Forelimb muscle (tissue), 1 donor: ENCODE measurements around the gene GAREM1. TPM values are rescaled to one million over a fixed set of nuclear protein-coding genes. Genes with fewer than 3 reads are reported as not detected.
"Not testable (repeated sequence)": the region's sequence is repeated elsewhere in the genome, so short reads cannot be mapped to it uniquely, and the experiment has no call there.

Experiments
- DNase-seq: peaks from one replicate; pipeline ENCODE4 v3.0.0-alpha.2; 2013; ENCODE audit warnings: low read depth
- polyA plus RNA-seq: library from polyadenylated mRNA; unstranded; fragments of 120-200 nt; gene quantifications from one replicate; pipeline ENCODE4 v1.2.1, GENCODE V29; 2013; ENCODE audit not compliant: insufficient read length

GAREM1 gene
- polyA plus RNA-seq = 7.3 TPM

DNA sequence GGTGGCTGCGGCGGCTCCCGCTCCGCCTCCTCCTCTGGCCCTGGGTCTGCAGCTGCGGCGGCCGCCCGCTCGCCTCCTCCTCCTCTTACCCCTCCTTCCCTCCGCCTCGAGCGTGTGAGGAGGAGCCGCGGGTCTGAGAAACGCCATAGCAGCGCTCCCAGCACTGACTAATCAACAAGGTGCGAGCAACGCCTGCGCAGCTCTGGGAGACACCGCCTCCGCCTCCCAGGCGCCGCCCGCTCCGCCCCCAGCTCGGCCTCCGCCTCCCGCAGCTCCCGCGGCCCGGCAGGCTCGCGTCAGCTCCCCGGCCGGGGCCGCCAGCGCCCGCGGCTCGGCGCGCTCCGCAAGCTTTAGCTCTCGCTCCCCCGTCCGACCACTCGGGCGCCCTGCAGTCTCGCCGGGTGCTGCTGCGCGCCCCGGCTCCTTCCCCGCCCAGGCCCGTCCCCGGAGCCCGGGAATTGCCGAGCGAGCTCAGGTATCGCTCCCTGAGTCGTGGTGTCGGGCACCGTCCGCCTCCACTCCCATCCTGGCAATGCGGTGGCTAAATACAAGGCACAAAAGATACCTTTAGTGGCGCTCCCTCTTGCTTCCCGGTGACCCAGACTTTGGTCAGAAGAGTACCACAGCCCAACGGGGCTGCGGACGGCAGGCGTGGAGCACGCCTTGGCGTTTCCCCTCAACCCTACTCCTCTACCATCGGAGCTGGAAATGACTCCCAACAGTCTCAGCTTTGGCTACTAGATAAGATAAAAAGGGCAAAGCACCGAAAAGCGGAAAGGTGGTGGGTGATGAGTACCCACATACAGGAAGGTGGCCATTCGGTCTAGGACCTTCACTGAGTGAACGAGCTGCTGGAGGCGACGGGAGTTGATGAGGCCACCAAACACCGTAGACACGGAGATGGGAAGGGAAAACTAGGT is at the start of gene GAREM1:
GAREM1 (minus strand) TSS at position 169 of the 920 bp plus-strand sequence. CDS start 454 bp downstream, outside the sequence.
- DNase-seq = peak; percentile 95

DNA sequence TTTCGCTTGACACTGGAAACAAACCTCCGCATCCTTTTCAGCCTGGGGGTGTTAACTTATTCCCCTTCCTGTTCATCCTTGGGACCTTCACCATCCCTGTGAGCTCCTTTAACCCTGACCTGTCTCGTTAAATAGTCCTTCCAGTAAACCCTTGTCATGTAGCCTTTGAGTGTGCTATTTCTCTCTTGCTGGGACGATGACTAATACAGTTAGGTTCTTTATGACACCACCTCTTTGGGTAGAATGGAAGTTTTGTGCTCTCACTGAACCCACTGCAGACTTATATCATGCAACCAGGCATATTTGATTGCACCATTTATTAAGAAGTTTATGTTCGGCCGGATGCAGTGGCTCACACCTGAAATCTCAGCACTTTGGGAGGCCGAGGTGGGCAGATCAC is 40.5 kb upstream of the GAREM1 start:
- no peak for DNase-seq

DNA sequence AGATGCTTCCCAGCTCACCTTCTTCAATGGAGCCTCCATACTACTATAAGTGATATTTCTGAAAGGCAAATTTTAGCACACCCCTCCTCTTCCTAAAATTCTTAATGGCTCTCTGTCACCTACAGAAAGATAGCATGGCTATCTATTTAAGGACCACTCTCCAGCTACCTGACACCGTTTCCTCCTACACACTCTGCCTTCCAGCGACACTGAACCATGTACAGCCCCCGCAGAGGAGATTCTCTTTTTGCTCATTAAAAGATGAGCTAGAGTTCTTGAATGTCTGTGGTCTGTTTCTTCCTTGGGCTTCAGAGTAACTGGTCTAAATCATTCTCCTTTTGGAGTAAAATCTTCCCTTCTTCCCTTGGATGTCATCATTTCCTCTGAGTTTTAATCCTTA is 38.4 kb upstream of the GAREM1 start:
- no peak for DNase-seq

DNA sequence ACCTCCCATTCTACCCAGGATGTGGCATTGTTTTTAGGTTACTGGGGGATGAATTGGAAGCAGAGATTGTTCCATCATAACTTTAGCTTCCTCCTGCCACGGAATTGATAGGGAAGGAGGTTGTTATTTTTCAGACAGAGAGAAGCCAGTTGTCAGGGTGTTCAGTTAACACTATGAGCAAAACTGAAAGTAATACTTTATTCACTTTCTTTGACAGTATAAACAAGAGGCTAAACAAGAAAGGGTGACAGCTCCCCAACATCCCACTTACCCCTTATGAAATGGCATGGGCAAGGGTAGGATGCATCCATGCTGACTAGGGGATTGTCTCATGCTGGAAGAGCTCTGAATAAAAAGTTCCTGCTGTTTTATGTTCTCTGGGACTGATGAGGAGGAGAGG is 36.4 kb upstream of the GAREM1 start:
- DNase-seq = no peak

DNA sequence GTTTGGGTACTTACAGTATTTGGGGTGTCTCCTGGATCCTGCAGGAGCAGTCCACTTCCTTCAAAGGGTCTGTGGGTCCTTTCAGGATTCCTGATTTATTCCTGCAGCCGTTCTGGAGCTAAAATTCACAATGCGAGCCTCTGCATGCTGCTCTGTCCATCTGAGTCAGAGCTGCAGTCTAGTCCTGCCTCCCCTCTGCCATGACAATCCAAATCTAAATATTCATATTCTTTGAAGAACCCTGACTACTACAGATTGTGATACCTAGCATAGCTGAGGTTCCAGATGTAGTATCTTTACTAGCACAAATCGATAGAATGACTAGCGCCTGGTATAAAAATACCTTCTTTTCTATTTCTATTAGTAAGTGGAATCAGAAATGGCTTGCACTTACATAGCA is 31.3 kb upstream of the GAREM1 start:
- no peak for DNase-seq

DNA sequence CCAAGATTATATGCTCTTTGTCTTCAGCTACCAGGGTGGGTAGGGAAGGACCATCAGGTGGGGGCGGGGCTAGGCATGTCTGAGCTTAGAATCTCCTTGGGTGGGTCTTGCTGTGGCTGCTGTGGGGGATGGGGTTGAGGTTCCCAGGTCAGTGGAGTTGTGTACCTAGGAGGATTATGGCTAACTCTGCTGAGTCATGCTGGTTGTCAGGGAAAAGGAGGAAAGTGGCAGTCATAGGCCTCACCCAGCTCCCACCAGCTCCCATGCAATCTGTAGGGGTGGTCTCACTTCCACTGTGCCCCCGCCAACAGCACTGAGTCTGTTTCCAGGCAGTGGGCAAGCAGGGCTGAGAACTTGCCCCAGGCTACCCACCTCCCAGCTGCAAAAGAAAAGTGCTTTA is 30.6 kb upstream of the GAREM1 start:
- not testable (repeated sequence) for DNase-seq

DNA sequence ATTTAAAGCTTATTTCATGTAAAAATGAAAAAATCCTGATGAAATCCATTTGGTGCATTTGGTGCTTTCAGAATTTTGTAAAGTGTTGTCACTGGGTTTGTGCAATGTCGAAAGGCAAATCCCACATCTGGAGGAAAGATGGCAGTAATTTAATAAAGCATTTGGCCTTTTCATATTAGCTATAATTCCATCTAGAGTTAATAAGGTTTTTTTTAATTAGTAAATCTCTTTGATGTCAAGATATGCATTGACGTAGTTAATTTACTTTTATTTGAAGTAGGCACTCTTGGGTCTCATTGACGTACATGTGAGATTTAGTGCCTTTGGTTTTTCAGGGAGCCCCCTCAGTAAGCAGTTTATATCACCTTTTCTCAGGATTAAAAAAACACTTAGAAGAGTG is 12.3 kb upstream of the GAREM1 start:
- no peak for DNase-seq

DNA sequence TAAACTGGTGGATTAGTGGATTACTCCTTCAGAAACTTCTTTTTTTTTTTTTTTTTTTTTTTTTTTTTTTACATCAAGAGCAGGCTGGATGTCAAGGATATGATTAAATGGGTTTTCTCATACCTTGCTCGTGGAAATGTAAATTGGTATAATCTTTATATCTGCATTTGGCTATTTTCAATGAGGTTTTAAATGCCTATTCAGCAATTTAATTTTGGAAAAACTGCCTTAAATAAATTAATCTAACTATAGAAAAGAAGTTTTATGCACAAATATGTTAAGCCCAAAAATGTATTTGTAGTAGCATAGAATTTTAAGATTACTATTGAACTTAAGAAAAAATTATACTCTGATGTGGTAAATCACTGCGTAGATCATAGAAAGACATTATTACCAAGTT is 11.4 kb upstream of the GAREM1 start:
- DNase-seq = no peak

DNA sequence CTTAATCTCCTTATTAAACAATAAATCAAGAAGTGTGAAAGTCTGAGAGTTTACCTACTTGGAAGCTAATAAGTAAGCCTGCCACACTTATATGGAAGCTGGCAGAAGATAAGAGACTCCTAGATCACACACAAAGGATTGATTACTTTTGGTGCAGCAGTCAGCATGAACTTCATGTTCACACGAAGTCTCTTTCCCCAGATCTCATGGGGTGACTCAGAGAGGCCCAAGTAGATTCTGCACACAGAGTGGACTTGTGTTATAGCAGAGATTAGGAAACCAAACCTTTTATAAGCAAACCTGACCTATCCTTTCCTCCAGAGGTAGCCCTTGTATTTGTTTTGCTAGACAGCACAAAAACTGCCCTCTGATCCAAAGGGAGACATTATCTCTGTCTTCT is 9.9 kb upstream of the GAREM1 start:
- no peak for DNase-seq

DNA sequence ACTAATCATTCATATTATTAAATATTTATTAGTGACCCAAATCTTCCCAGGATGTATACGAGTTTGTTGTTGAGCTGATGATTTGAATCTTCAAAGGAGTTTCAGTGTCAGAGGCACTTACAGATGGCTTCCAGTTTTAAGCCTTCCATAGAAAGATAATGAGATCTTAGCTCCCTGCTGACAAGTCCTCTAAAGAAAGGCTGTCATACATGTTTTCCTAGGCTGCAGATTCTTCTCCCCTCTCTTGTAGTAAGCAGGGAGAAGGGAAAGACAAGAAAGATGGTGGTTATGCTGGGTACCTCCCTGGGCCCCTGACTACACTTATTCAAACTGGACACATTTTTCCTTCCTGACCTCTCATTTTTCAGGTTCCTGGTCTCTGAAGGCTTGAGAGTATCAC is 8.1 kb upstream of the GAREM1 start:
- no peak for DNase-seq

DNA sequence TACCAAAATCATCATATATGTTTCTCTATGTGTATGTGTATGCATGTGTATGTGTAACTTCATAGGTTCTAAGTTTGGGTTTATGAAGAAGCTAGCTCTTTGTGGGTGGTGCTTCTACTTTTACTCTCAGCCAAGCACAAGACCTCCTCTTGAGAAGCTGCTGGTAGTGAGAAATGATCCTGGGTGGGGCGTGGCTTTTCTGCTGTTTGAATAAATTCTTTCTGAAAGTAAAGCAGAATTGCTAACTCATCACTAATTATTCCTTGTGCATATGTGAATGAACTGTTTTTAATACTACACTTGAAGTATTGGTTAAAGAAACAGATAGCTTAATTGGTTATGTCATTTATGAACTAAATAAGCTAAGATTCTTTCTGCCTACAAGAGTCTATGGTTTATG is 7.6 kb upstream of the GAREM1 start:
- no peak for DNase-seq

DNA sequence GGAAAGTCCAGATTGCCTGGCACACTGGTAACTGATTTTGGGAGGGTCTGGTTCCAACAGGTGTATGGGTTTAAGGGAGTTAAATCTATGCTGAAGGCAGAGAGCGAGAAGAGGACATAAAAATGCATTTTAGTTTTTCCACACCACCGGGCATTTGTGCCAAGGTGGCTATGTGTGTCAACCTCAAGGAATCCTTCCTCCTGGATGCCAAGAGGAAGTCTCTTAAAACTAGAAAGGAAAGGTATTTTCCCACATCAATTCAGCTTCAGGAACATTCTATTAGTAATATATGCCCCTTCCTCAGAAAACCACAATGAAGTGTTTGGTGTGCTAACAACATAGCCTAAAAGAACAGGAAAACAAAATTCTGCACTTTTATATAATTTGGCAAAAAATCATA is 5.4 kb upstream of the GAREM1 start:
- no peak for DNase-seq

DNA sequence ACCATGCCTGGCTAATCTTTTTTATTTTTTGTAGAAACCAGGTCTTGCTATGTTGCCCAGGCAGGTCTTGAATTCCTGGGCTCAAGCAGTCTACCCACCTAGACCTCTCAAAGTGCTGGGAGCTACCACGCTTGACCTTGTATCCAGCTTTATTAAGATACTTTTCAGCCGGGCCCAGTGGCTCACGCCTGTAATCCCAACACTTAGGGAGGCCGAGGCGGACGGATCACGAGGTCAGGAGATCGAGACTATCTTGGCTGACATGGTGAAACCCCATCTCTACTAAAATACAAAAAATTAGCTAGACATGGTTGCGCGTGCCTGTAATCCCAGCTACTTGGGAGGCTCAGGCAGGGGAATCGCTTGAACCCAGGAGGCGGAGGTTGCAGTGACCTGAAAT is 4.4 kb upstream of the GAREM1 start:
- DNase-seq = not testable (repeated sequence)

DNA sequence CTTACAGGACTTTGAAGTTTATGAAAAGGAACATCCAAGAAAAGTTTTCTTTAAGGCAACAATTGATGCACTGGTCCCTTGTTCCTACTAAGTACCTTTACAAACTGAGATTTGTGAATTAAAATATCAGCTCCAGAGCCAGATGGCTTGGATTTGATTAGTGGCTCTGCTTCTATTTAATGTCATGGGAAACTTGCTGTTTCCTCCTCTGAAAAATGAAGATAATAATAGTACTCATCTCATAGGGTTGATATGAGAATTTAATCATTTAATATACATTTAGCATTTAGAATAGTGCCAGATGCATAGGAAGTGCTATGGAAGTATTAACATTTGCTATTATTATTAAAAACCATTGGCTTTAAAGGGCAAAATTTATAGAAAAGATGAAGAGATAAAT is 2.6 kb upstream of the GAREM1 start:
- DNase-seq = no peak

DNA sequence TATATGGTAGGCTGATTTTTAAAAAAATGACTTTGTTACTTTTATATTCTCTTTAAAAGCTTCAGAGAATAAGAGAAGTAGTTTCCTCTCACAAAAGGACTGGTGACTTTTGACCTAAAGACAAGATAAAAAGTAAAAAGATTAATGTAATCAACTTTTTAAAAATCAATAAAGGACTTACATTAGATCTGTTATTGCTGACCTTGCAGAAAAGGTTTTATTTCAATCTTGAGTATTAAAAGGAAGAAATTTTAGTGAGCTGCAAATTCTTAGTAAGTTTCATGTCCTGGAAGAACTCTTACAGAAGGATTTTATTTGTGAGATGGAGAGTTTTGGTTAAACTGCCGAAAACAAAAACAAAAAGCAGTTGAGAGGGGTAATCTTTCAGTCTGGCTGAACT is 2.2 kb upstream of the GAREM1 start:
- no peak for DNase-seq

DNA sequence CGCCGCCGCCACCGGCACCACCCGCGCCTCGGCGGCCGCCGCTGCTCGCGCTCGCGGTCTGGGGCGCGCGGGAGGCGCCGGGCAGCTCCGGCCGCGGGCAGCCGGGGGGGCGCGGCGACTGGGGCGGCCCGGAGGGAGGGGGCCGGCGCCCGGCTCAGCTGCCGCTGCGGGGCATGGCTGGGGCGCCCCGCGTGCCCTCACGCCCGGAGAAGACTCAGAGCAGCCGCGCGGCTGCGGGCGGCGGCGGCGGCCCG is 295 bp downstream of the GAREM1 start:
- no peak for DNase-seq

DNA sequence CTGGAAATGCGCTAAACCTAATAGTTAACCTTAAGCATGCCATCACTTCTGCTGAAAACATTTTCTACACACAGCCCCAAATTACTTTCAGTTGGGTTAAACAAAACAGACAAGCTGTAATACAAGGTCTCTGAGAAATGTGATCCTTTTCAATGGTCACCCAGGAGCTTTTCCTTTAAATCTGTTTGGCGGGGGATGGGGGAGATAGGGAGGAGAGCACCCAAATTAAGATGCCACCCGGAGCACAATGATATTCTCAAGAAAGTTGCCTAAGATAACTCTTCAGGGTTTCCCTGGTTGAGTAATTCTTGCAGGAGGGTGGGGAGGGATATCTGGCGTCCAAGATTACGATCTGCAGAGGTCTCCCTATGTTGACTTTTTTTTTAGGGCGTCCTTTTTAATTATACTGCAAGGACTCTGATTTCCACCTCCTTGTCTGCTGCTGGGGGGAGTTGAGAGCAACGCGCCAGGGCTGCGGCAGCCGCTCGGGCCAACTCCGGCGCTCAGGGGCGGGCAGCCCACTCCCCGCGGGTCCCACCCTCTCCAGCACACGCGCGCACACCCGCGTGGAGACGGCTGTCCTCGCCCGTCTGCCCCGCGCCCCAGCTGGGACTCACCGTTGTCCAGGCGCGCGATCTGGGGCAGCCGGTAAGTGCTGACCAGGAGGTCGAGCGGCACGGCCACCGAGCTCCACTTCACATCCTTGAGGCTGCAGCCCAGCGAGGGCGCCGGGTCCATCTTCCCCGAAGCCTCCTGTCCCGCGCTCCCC is 807 bp downstream of the GAREM1 start:
- no peak for DNase-seq

DNA sequence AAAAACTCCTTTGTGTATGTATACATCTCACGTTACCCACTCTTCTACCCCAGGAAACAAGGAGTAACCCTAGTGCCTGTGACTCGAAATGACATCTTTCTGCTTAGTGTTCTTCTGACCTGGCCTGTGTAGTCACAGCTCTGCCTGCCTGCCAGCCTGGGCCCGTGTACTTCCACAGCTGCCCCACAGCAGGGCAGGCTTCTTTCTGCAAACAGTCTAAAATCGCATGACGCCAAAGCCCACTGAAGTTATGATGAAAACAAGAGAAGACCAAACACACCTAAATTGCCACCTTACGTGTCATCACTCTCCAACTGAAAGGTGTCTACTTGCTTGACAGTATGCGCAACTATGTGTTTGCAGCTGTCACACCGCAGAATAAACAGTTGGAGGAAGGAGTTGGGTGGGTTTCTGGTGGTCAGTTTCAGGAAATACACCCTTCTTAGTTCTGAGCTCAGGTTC is 1.5 kb downstream of the GAREM1 start:
- no peak for DNase-seq

DNA sequence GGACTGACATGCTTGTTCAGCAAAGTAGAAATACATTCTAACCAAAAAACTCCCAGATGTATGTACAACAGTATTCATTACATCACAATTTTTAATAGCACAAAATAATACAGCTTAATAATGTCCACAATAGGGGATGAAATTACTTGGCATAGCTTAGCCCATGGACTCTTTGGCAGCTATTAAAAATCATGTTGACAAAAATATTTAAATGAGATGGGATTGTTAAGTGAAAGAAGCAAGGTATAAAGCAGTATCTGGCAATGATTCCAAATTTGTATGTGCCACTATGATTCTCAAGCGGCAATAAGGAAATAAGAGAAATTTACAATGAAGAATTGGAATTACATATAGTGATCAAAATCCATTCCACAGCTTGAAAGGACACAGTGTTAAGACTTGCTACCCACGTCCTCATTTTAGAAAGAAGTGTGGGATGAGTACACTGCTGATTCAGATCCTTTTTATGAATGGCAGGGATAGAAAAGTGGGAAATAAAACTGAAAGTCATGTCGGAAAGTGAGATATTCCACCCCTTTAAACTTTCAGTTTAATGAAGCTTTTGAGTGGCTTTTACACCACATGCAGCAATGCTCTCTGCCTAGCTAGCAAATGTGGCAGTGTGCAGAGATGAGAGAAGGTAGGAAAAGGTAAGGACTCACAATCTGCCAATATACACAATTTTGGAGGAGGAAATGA is 2.4 kb downstream of the GAREM1 start:
- no peak for DNase-seq

DNA sequence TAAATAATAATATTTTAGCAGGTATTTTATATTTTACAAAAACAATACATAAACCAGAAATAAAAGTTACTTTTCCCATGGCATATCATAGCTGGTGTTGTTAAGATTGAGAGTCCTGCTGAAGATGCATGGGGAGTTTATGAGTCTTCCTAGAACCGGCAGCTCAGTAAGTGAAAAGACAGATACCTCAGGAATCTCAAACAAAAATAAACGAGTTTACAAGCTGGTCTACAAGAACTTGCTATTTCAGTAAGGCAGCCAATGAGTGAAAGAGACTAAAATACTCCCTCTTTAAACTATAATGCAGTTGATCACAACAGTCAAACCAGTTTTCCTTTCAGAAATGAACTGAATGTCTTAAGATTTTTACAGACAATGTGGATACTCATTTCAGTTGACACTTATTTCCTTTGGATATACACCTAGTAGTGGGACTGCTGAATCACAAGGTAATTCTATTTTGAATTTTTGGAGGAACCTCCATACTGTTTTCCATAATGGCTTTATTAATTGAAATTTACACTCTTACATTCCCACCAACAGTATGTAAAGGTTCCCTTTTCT is 8.9 kb downstream of the GAREM1 start:
- DNase-seq = no peak

DNA sequence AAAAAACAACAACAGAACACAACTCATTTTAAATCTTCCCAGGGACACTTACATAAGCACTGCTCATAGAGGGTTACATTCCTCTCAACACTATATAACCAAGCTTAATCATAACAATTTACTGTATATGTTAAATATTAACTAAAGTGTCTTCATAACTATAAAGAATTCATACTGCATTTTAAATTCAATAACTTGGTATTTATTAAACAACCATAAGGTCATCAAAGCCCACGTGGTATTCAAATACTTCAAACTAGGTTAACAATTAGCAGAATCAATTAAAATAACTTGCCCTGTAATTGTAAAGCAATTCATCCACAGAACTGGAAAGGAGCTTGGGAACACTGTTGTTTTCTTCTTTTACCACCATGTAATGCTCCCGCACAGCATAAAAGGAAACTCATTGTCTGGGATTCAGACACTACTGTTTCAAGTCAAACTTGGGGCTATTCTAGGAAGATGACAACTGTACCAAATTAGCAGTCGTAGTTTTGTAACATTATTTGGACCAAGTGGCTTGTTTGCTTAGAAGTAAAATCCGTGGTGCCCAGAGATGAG is 10.4 kb downstream of the GAREM1 start:
- DNase-seq = no peak
